Activated naive CD4-positive, alpha-beta T cell treated with anti-CD3 and anti-CD28 coated beads, Interleukin-2, amount 10 ng/mL, durations not matched to agents 7 days and 5 days (primary cell): ENCODE results near the gene PRSS27.

ENCODE experiments used
- CTCF ChIA-PET: fragments of 350-600 bp; sonication (Branson Sonifier 250); formaldehyde crosslinking; loops from one replicate; lab custom pipeline; 2021; ENCODE audit warnings: antibody characterized with exemption; lab: Charles Lee
- DNase-seq: peaks from one replicate; pipeline ENCODE4 v3.0.0-alpha.2; 2020
- H3K27ac Mint-ChIP-seq: one replicate; pipeline ENCODE4 v1.8.0; 2021; ENCODE audit warnings: mild to moderate bottlenecking, moderate library complexity, mixed read lengths
- H3K27me3 Mint-ChIP-seq: one replicate; pipeline ENCODE4 v1.8.0; 2021; ENCODE audit warnings: mild to moderate bottlenecking, mixed read lengths
- H3K36me3 Mint-ChIP-seq: one replicate; pipeline ENCODE4 v1.8.0; 2021; ENCODE audit warnings: mixed read lengths
- H3K4me1 Mint-ChIP-seq: one replicate; pipeline ENCODE4 v1.8.0; 2021; ENCODE audit warnings: mixed read lengths
- H3K4me3 Mint-ChIP-seq: one replicate; pipeline ENCODE4 v1.8.0; 2021; ENCODE audit warnings: mild to moderate bottlenecking, moderate library complexity, mixed read lengths
- H3K9me3 Mint-ChIP-seq: one replicate; pipeline ENCODE4 v1.8.0; 2021; ENCODE audit warnings: mixed read lengths

PRSS27 gene

GRCh38 chr16:2720064-2720457, at the start of gene PRSS27:
TSS of gene PRSS27 (minus strand) at chr16:2720224. CDS start at chr16:2720160, 64 bp downstream.
- CTCF ChIA-PET: no interaction called here
- Mint-ChIP-seq H3K36me3 (no peaks in the 10 kb centered on the region), H3K4me1 (peaks cover 9% of the 10 kb centered on the region), H3K4me3 (peak within 1 kb of the TSS; percentile 76), H3K27ac (peak within 1 kb of the TSS; percentile 87), H3K27me3 (peaks cover 38% of the 10 kb centered on the region), H3K9me3 (no peaks in the 10 kb centered on the region)
- DNase-seq: no peak

- no peak for DNase-seq
- CTCF ChIA-PET: no interaction called here
- no peaks in the 10 kb centered on the region for H3K9me3 Mint-ChIP-seq
- peaks cover 70% of the 10 kb centered on the region for H3K36me3 Mint-ChIP-seq
- H3K27ac Mint-ChIP-seq: no peak overlapping the region
- H3K4me1 Mint-ChIP-seq: peaks cover 6% of the 10 kb centered on the region
- no peak overlapping the region for H3K4me3 Mint-ChIP-seq
- H3K27me3 Mint-ChIP-seq: no peaks in the 10 kb centered on the region
These were observed 49.6 kb upstream of the PRSS27 start for GRCh38 chr16:2769675-2770056.

- Mint-ChIP-seq H3K9me3 (no peaks in the 10 kb centered on the region), H3K27me3 (no peaks in the 10 kb centered on the region), H3K36me3 (peaks cover 75% of the 10 kb centered on the region), H3K27ac (peak overlapping the region; percentile 77), H3K4me3 (no peak overlapping the region), H3K4me1 (peaks cover 6% of the 10 kb centered on the region)
- DNase-seq: no peak
- CTCF ChIA-PET: no interaction called here
These were observed 49.1 kb upstream of the PRSS27 start for GRCh38 chr16:2769100-2769529.

GRCh38 chr16:2768403-2769089, 48.5 kb upstream of the PRSS27 start:
- H3K9me3 Mint-ChIP-seq: no peaks in the 10 kb centered on the region
- H3K27me3 Mint-ChIP-seq: no peaks in the 10 kb centered on the region
- CTCF ChIA-PET: no interaction called here
- no peak for DNase-seq
- H3K4me3 Mint-ChIP-seq: no peak overlapping the region
- H3K27ac Mint-ChIP-seq: no peak overlapping the region
- peaks cover 6% of the 10 kb centered on the region for H3K4me1 Mint-ChIP-seq
- peaks cover 80% of the 10 kb centered on the region for H3K36me3 Mint-ChIP-seq

- CTCF ChIA-PET: no interaction called here
- H3K4me3 Mint-ChIP-seq: no peak overlapping the region
- H3K27me3 Mint-ChIP-seq: no peaks in the 10 kb centered on the region
- H3K36me3 Mint-ChIP-seq: peaks cover 83% of the 10 kb centered on the region
- H3K27ac Mint-ChIP-seq: peak overlapping the region; percentile 56
- no peak for DNase-seq
- H3K4me1 Mint-ChIP-seq: peaks cover 6% of the 10 kb centered on the region
- H3K9me3 Mint-ChIP-seq: no peaks in the 10 kb centered on the region
These were observed 47.9 kb upstream of the PRSS27 start for GRCh38 chr16:2767891-2768290.

- Mint-ChIP-seq H3K9me3 (no peaks in the 10 kb centered on the region), H3K4me3 (no peak overlapping the region), H3K27ac (peak overlapping the region; percentile 56), H3K36me3 (peaks cover 85% of the 10 kb centered on the region), H3K4me1 (peaks cover 2% of the 10 kb centered on the region), H3K27me3 (no peaks in the 10 kb centered on the region)
- CTCF ChIA-PET: no interaction called here
- no peak for DNase-seq
These were observed 47.2 kb upstream of the PRSS27 start for GRCh38 chr16:2767140-2767731.

- CTCF ChIA-PET: no interaction called here
- Mint-ChIP-seq H3K4me3 (no peak overlapping the region), H3K4me1 (no peaks in the 10 kb centered on the region), H3K27me3 (no peaks in the 10 kb centered on the region), H3K36me3 (peaks cover 87% of the 10 kb centered on the region), H3K9me3 (no peaks in the 10 kb centered on the region), H3K27ac (peak overlapping the region; percentile 28)
- DNase-seq: no peak
These were observed 46.6 kb upstream of the PRSS27 start for GRCh38 chr16:2766430-2767139.

GRCh38 chr16:2765462-2766404, 45.7 kb upstream of the PRSS27 start:
- H3K4me3 Mint-ChIP-seq: no peak overlapping the region
- no peaks in the 10 kb centered on the region for H3K9me3 Mint-ChIP-seq
- no peak for DNase-seq
- no peaks in the 10 kb centered on the region for H3K4me1 Mint-ChIP-seq
- no peaks in the 10 kb centered on the region for H3K27me3 Mint-ChIP-seq
- H3K36me3 Mint-ChIP-seq: peaks cover 93% of the 10 kb centered on the region
- H3K27ac Mint-ChIP-seq: no peak overlapping the region
- CTCF ChIA-PET: interaction anchor here (0.6 to 0.7 kb wide), 2 partner anchors 8 to 1881 kb away, joined by 3 read pairs; no protein-coding TSS in a partner anchor

- no peak for DNase-seq
- H3K27me3 Mint-ChIP-seq: no peaks in the 10 kb centered on the region
- H3K4me3 Mint-ChIP-seq: no peak overlapping the region
- H3K27ac Mint-ChIP-seq: no peak overlapping the region
- peaks cover 2% of the 10 kb centered on the region for H3K4me1 Mint-ChIP-seq
- CTCF ChIA-PET: interaction anchor here (0.6 to 2.8 kb wide), 2 partner anchors 11 to 1880 kb away, joined by 3 to 8 read pairs; no protein-coding TSS in a partner anchor
- no peaks in the 10 kb centered on the region for H3K9me3 Mint-ChIP-seq
- H3K36me3 Mint-ChIP-seq: peaks cover 97% of the 10 kb centered on the region
These were observed 44.7 kb upstream of the PRSS27 start for GRCh38 chr16:2764718-2765117.

GRCh38 chr16:2763173-2763572, 43.1 kb upstream of the PRSS27 start:
- peaks cover 96% of the 10 kb centered on the region for H3K36me3 Mint-ChIP-seq
- no peak overlapping the region for H3K4me3 Mint-ChIP-seq
- DNase-seq: no peak
- CTCF ChIA-PET: interaction anchor here (2.8 kb wide), 1 partner anchor 10 kb away, joined by 8 read pairs; no protein-coding TSS in a partner anchor
- peaks cover 8% of the 10 kb centered on the region for H3K4me1 Mint-ChIP-seq
- H3K9me3 Mint-ChIP-seq: no peaks in the 10 kb centered on the region
- H3K27me3 Mint-ChIP-seq: no peaks in the 10 kb centered on the region
- H3K27ac Mint-ChIP-seq: no peak overlapping the region

GRCh38 chr16:2762711-2763110, 42.7 kb upstream of the PRSS27 start:
- CTCF ChIA-PET: interaction anchor here (2.8 kb wide), 1 partner anchor 9 kb away, joined by 8 read pairs; no protein-coding TSS in a partner anchor
- Mint-ChIP-seq H3K4me1 (peaks cover 8% of the 10 kb centered on the region), H3K27me3 (no peaks in the 10 kb centered on the region), H3K4me3 (no peak overlapping the region), H3K36me3 (peaks cover 96% of the 10 kb centered on the region), H3K27ac (no peak overlapping the region), H3K9me3 (no peaks in the 10 kb centered on the region)
- no peak for DNase-seq

- Mint-ChIP-seq H3K4me1 (peaks cover 13% of the 10 kb centered on the region), H3K27ac (no peak overlapping the region), H3K27me3 (no peaks in the 10 kb centered on the region), H3K36me3 (peaks cover 98% of the 10 kb centered on the region), H3K4me3 (no peak overlapping the region), H3K9me3 (no peaks in the 10 kb centered on the region)
- no peak for DNase-seq
- CTCF ChIA-PET: interaction anchor here (2.8 kb wide), 1 partner anchor 8 kb away, joined by 8 read pairs; no protein-coding TSS in a partner anchor
These were observed 42.0 kb upstream of the PRSS27 start for GRCh38 chr16:2761886-2762583.

- no peak for DNase-seq
- CTCF ChIA-PET: no interaction called here
- Mint-ChIP-seq H3K4me1 (peaks cover 19% of the 10 kb centered on the region), H3K27ac (no peak overlapping the region), H3K36me3 (peaks cover 98% of the 10 kb centered on the region), H3K27me3 (no peaks in the 10 kb centered on the region), H3K9me3 (no peaks in the 10 kb centered on the region), H3K4me3 (no peak overlapping the region)
These were observed 41.4 kb upstream of the PRSS27 start for GRCh38 chr16:2761472-2761871.
